Measurements from ENCODE around the gene RAN. TPM values are rescaled to one million over a fixed set of nuclear protein-coding genes. Genes with fewer than 3 reads are reported as not detected.
"Not testable (repeated sequence)": the region's sequence is repeated elsewhere in the genome, so short reads cannot be mapped to it uniquely, and the experiment has no call there.

Gene RAN
- total RNA-seq, 1 donor from 2014 or later = 705 TPM

GRCh38 chr12:130878193-130879185 lies 6.6 kb downstream of the RAN start:
- no peak for DNase-seq (ENCODE audit: low read depth in 2 of 2)

- DNase-seq (ENCODE audit: low read depth in 2 of 2) = no peak
Observed at GRCh38 chr12:130879212-130879686, 7.4 kb downstream of the RAN start.

- DNase-seq (ENCODE audit: low read depth in 2 of 2) = no peak
Observed at GRCh38 chr12:130879781-130880389, 8.0 kb downstream of the RAN start.

- no peak for DNase-seq (ENCODE audit: low read depth in 2 of 2)
Observed at GRCh38 chr12:130880411-130880885, 8.6 kb downstream of the RAN start.

- no peak for DNase-seq (ENCODE audit: low read depth in 2 of 2)
Observed at GRCh38 chr12:130881046-130881445, 9.2 kb downstream of the RAN start.

GRCh38 chr12:130881548-130881947 lies 9.7 kb downstream of the RAN start:
- DNase-seq (ENCODE audit: low read depth in 2 of 2) = no peak

- DNase-seq (ENCODE audit: low read depth in 2 of 2) = not testable (repeated sequence)
Observed at GRCh38 chr12:130887190-130887589, 15.3 kb downstream of the RAN start.

- DNase-seq (ENCODE audit: low read depth in 2 of 2) = no peak
Observed at GRCh38 chr12:130904064-130904463, 32.2 kb downstream of the RAN start.

GRCh38 chr12:130904936-130905455 lies 33.1 kb downstream of the RAN start:
- not testable (repeated sequence) for DNase-seq (ENCODE audit: low read depth in 2 of 2)

GRCh38 chr12:130909111-130909510 lies 37.2 kb downstream of the RAN start:
- no peak for DNase-seq (ENCODE audit: low read depth in 2 of 2)

- DNase-seq (ENCODE audit: low read depth in 2 of 2) = no peak
Observed at GRCh38 chr12:130911193-130911592, 39.3 kb downstream of the RAN start.

GRCh38 chr12:130911933-130912332 lies 40.1 kb downstream of the RAN start:
- no peak for DNase-seq (ENCODE audit: low read depth in 2 of 2)

- DNase-seq (ENCODE audit: low read depth in 2 of 2) = peak; percentile 49 to 52
Observed at GRCh38 chr12:130916241-130916911, 44.5 kb downstream of the RAN start.

- DNase-seq (ENCODE audit: low read depth in 2 of 2) = no peak
Observed at GRCh38 chr12:130917607-130918006, 45.7 kb downstream of the RAN start.

- DNase-seq (ENCODE audit: low read depth in 2 of 2) = no peak
Observed at GRCh38 chr12:130919086-130919485, 47.2 kb downstream of the RAN start.

GRCh38 chr12:130920119-130920703 lies 48.3 kb downstream of the RAN start:
- no peak for DNase-seq (ENCODE audit: low read depth in 2 of 2)

- no peak for DNase-seq (ENCODE audit: low read depth in 2 of 2)
Observed at GRCh38 chr12:130920723-130921381, 49.0 kb downstream of the RAN start.

GRCh38 chr12:130922511-130922953 lies 50.7 kb downstream of the RAN start:
- DNase-seq (ENCODE audit: low read depth in 2 of 2) = no peak

- DNase-seq (ENCODE audit: low read depth in 2 of 2) = no peak
Observed at GRCh38 chr12:130924966-130925665, 53.2 kb downstream of the RAN start.

- DNase-seq (ENCODE audit: low read depth in 2 of 2) = no peak
Observed at GRCh38 chr12:130925666-130926015, 53.8 kb downstream of the RAN start.

Data from dermis microvascular lymphatic vessel endothelial cell (primary cell).